Measurements from ENCODE around the gene AP5B1.
A peak's percentile ranks its signal among the peaks of the same experiment; 100 is the strongest.

The AP5B1 gene

GRCh38 chr11:65787649-65788622 is 7.2 kb upstream of the AP5B1 start:
- peak; percentile 62 for DNase-seq
- in situ Hi-C loops (cut with MboI; ENCODE audit: low pct_unique_long_range_greater_than_20kb, low sequenced_read_pairs), result no loop called here

- in situ Hi-C loops (cut with MboI; ENCODE audit: low pct_unique_long_range_greater_than_20kb, low sequenced_read_pairs), result no loop called here
- DNase-seq, result no peak
These were observed 6.2 kb upstream of the AP5B1 start, which contains the start of gene OVOL1 for GRCh38 chr11:65786786-65787636. Gene OVOL1 (plus strand): TSS chr11:65787063. CDS start chr11:65787374, 311 bp downstream.

GRCh38 chr11:65786008-65786785 is 5.4 kb upstream of the AP5B1 start:
- in situ Hi-C loops (cut with MboI; ENCODE audit: low pct_unique_long_range_greater_than_20kb, low sequenced_read_pairs), result no loop called here
- DNase-seq, result no peak

- no peak for DNase-seq
- in situ Hi-C loops (cut with MboI; ENCODE audit: low pct_unique_long_range_greater_than_20kb, low sequenced_read_pairs), result no loop called here
These were observed 4.7 kb upstream of the AP5B1 start for GRCh38 chr11:65785319-65786007.

GRCh38 chr11:65782816-65783228 is 2.0 kb upstream of the AP5B1 start:
- in situ Hi-C loops (cut with MboI; ENCODE audit: low pct_unique_long_range_greater_than_20kb, low sequenced_read_pairs), result no loop called here
- no peak for DNase-seq

GRCh38 chr11:65781962-65782815 is 1.4 kb upstream of the AP5B1 start:
- in situ Hi-C loops (cut with MboI; ENCODE audit: low pct_unique_long_range_greater_than_20kb, low sequenced_read_pairs), result no loop called here
- no peak for DNase-seq

GRCh38 chr11:65781152-65781961 is 581 bp upstream of the AP5B1 start:
- no peak for DNase-seq
- in situ Hi-C loops (cut with MboI; ENCODE audit: low pct_unique_long_range_greater_than_20kb, low sequenced_read_pairs), result no loop called here

GRCh38 chr11:65779919-65780769 is 632 bp downstream of the AP5B1 start:
- DNase-seq, result peak; percentile 90

GRCh38 chr11:65779669-65779918 is 1.2 kb downstream of the AP5B1 start:
- no peak for DNase-seq
- in situ Hi-C loops (cut with MboI; ENCODE audit: low pct_unique_long_range_greater_than_20kb, low sequenced_read_pairs), result no loop called here

More at GRCh38 chr11:65779919-65780769, 632 bp downstream of the AP5B1 start:
- in situ Hi-C loops (cut with MboI; ENCODE audit: low pct_unique_long_range_greater_than_20kb, low sequenced_read_pairs), result no loop called here

- no peak for DNase-seq
- in situ Hi-C loops (cut with MboI; ENCODE audit: low pct_unique_long_range_greater_than_20kb, low sequenced_read_pairs), result no loop called here
These were observed 1.7 kb downstream of the AP5B1 start for GRCh38 chr11:65778901-65779668.

- in situ Hi-C loops (cut with MboI; ENCODE audit: low pct_unique_long_range_greater_than_20kb, low sequenced_read_pairs), result no loop called here
- no peak for DNase-seq
These were observed 2.3 kb downstream of the AP5B1 start for GRCh38 chr11:65778431-65778900.

- DNase-seq, result no peak
- in situ Hi-C loops (cut with MboI; ENCODE audit: low pct_unique_long_range_greater_than_20kb, low sequenced_read_pairs), result no loop called here
These were observed 2.9 kb downstream of the AP5B1 start for GRCh38 chr11:65777821-65778361.

GRCh38 chr11:65777241-65777640 is 3.5 kb downstream of the AP5B1 start:
- in situ Hi-C loops (cut with MboI; ENCODE audit: low pct_unique_long_range_greater_than_20kb, low sequenced_read_pairs), result no loop called here
- no peak for DNase-seq

GRCh38 chr11:65776710-65777141 is 4.0 kb downstream of the AP5B1 start:
- in situ Hi-C loops (cut with MboI; ENCODE audit: low pct_unique_long_range_greater_than_20kb, low sequenced_read_pairs), result no loop called here
- DNase-seq, result no peak

- DNase-seq, result no peak
- in situ Hi-C loops (cut with MboI; ENCODE audit: low pct_unique_long_range_greater_than_20kb, low sequenced_read_pairs), result no loop called here
These were observed 4.6 kb downstream of the AP5B1 start for GRCh38 chr11:65776196-65776595.

Measured in KBM-7 (cell line).